ENCODE measurements around the gene TNFAIP1. TPM values are rescaled to one million over a fixed set of nuclear protein-coding genes. Genes with fewer than 3 reads are reported as not detected.
"Not testable (repeated sequence)": the region's sequence is repeated elsewhere in the genome, so short reads cannot be mapped to it uniquely, and the experiment has no call there.

Gene TNFAIP1
- total RNA-seq, result 10 to 100 TPM; 24.6 to 38.5 (median 30.4) TPM

GRCh38 chr17:28335201-28335958, at the start of gene TNFAIP1, which contains the start of gene IFT20:
Gene TNFAIP1 (plus strand): TSS chr17:28335761. CDS start chr17:28339522, 3,761 bp downstream.
Gene IFT20 (minus strand): TSS chr17:28335472. CDS start chr17:28331985, 3,487 bp downstream.
- intact Hi-C loops (cut with DNase I), result no loop called here
- 0% methylated on average over 18 of the region's 62 CpGs; no CpG with 5 or more reads in 1 of the 2 donors for WGBS, 2 donors
- peaks cover 4 to 29% (median 12%) of the 10 kb centered on the region in 3 donors for H3K36me3 ChIP-seq
- H3K4me3 ChIP-seq, result peak within 1 kb of the TSS; percentile 77 to 96 (median 90)
- peaks cover 27 to 64% (median 42%) of the 10 kb centered on the region in 3 donors for H3K4me1 ChIP-seq
- DNase-seq, result peak; percentile 98
- H3K9me3 ChIP-seq, result no peaks in the 10 kb centered on the region
- peak in 3 of 4 donors; percentile 94 to 98 (median 95) for TF ChIP-seq POLR2A (IDR thresholded peaks at IDR 0.05)
- peak in 3 of 6 experiments; percentile 2 to 18 (median 14) for TF ChIP-seq CTCF (IDR thresholded peaks at IDR 0.05)
- no peaks in the 10 kb centered on the region for H3K27me3 ChIP-seq
- peak within 1 kb of the TSS; percentile 97 to 99 (median 98) for H3K27ac ChIP-seq

GRCh38 chr17:28285965-28286364, 49.6 kb upstream of the TNFAIP1 start:
- Histone ChIP-seq H3K27me3 (peaks cover 0 to 2% (median 0%) of the 10 kb centered on the region in 4 donors), H3K9me3 (no peaks in the 10 kb centered on the region), H3K4me3 (no peak overlapping the region), H3K4me1 (peaks cover 0 to 8% (median 4%) of the 10 kb centered on the region in 3 donors), H3K36me3 (no peaks in the 10 kb centered on the region), H3K27ac (no peak overlapping the region)
- intact Hi-C loops (cut with DNase I), result no loop called here
- TF ChIP-seq CTCF (IDR thresholded peaks at IDR 0.05), result no peak
- no peak for TF ChIP-seq POLR2A (IDR thresholded peaks at IDR 0.05)
- no peak for DNase-seq
- WGBS, 2 donors, result 46 to 73% methylated on average over 2 of the region's 2 CpGs

- TF ChIP-seq CTCF (IDR thresholded peaks at IDR 0.05), result no peak
- no peak for TF ChIP-seq POLR2A (IDR thresholded peaks at IDR 0.05)
- Histone ChIP-seq H3K27me3 (peaks cover 0 to 5% (median 1%) of the 10 kb centered on the region in 4 donors), H3K27ac (no peak overlapping the region), H3K36me3 (no peaks in the 10 kb centered on the region), H3K4me3 (no peak overlapping the region), H3K4me1 (no peaks in the 10 kb centered on the region), H3K9me3 (no peaks in the 10 kb centered on the region)
- 61 to 72% methylated on average over 2 of the region's 2 CpGs for WGBS, 2 donors
- intact Hi-C loops (cut with DNase I), result no loop called here
- DNase-seq, result no peak
These were observed 44.9 kb upstream of the TNFAIP1 start for GRCh38 chr17:28290703-28291102.

GRCh38 chr17:28291780-28292330, 43.7 kb upstream of the TNFAIP1 start:
- no peak for DNase-seq
- peaks cover 0 to 8% (median 1%) of the 10 kb centered on the region in 4 donors for H3K27me3 ChIP-seq
- no peak overlapping the region for H3K27ac ChIP-seq
- H3K4me1 ChIP-seq, result no peaks in the 10 kb centered on the region
- H3K36me3 ChIP-seq, result no peaks in the 10 kb centered on the region
- no peak overlapping the region for H3K4me3 ChIP-seq
- no peaks in the 10 kb centered on the region for H3K9me3 ChIP-seq
- TF ChIP-seq POLR2A (IDR thresholded peaks at IDR 0.05) (no peak), CTCF (IDR thresholded peaks at IDR 0.05) (no peak)
- 40 to 52% methylated on average over 1 of the region's 1 CpG for WGBS, 2 donors
- intact Hi-C loops (cut with DNase I), result no loop called here

- H3K27ac ChIP-seq; H3K4me1 ChIP-seq; H3K4me3 ChIP-seq; H3K36me3 ChIP-seq; intact Hi-C loops (cut with DNase I); DNase-seq; H3K9me3 ChIP-seq: not testable (repeated sequence)
- peaks cover 0 to 11% (median 1%) of the 10 kb centered on the region in 4 donors for H3K27me3 ChIP-seq
- WGBS, 2 donors, result 83 to 86% methylated on average over 12 of the region's 12 CpGs
These were observed 42.7 kb upstream of the TNFAIP1 start for GRCh38 chr17:28292878-28293277.
